Ishikawa (cell line): ENCODE data around the gene PSME2.

ENCODE experiments used
- CEBPB ChIP-seq: IDR thresholded peaks from 2 replicates; pipeline ENCODE4 v1.6.1; 2012
- CREB1 ChIP-seq: IDR thresholded peaks from 2 replicates; pipeline ENCODE4 v1.6.1; 2012; ENCODE audit warnings: low read depth
- EGR1 ChIP-seq: IDR thresholded peaks from 2 replicates; pipeline ENCODE4 v1.6.1; 2012
- EP300 ChIP-seq: IDR thresholded peaks from 2 replicates; pipeline ENCODE4 v1.6.1; 2012; ENCODE audit warnings: borderline replicate concordance
- FOXM1 ChIP-seq: IDR thresholded peaks from 2 replicates; pipeline ENCODE4 v1.6.1; 2012; ENCODE audit warnings: low read depth, borderline replicate concordance
- MAX ChIP-seq: IDR thresholded peaks from 2 replicates; pipeline ENCODE4 v1.6.1; 2012
- NFIC ChIP-seq: IDR thresholded peaks from 2 replicates; pipeline ENCODE4 v1.6.1; 2012
- RAD21 ChIP-seq: IDR thresholded peaks from 2 replicates; pipeline ENCODE4 v1.6.1; 2012; ENCODE audit warnings: low read depth
- REST ChIP-seq: IDR thresholded peaks from 2 replicates; pipeline ENCODE4 v1.6.1; 2012; ENCODE audit warnings: low read depth, mild to moderate bottlenecking
- TAF1 ChIP-seq: IDR thresholded peaks from 2 replicates; pipeline ENCODE4 v1.6.1; 2012; ENCODE audit warnings: low read depth, mild to moderate bottlenecking
- TCF12 ChIP-seq: IDR thresholded peaks from 2 replicates; pipeline ENCODE4 v1.6.1; 2012; ENCODE audit warnings: low read depth
- TEAD4 ChIP-seq: IDR thresholded peaks from 2 replicates; pipeline ENCODE4 v1.6.1; 2012
- USF1 ChIP-seq: IDR thresholded peaks from 2 replicates; pipeline ENCODE4 v1.6.1; 2012
- YY1 ChIP-seq: IDR thresholded peaks from 2 replicates; pipeline ENCODE4 v1.6.1; 2012; ENCODE audit warnings: low read depth
- ZBTB7A ChIP-seq: IDR thresholded peaks from 2 replicates; pipeline ENCODE4 v1.6.1; 2012; ENCODE audit warnings: low read depth

PSME2 gene

GRCh38 chr14:24110060-24110459 lies 36.4 kb downstream of the PSME2 start:
- TF ChIP-seq EGR1 (no peak), YY1 (no peak), TEAD4 (no peak), TAF1 (no peak), REST (no peak), MAX (no peak), NFIC (no peak)

- TF ChIP-seq TCF12 (no peak), EP300 (no peak), TEAD4 (no peak), NFIC (no peak), YY1 (no peak), ZBTB7A (no peak), CEBPB (no peak), TAF1 (no peak), REST (no peak), FOXM1 (no peak), MAX (no peak)
Measured at GRCh38 chr14:24108336-24108874, 38.0 kb downstream of the PSME2 start.

- TF ChIP-seq EGR1 (no peak), USF1 (no peak), CREB1 (no peak), REST (no peak), ZBTB7A (no peak), YY1 (no peak), FOXM1 (no peak), TCF12 (no peak), RAD21 (no peak), MAX (no peak), CEBPB (no peak), TAF1 (no peak), EP300 (no peak), TEAD4 (no peak), NFIC (no peak)
Measured at GRCh38 chr14:24106672-24107271, 39.6 kb downstream of the PSME2 start.

GRCh38 chr14:24103451-24103850 lies 43.0 kb downstream of the PSME2 start:
- no peak for TF ChIP-seq USF1
- no peak for TF ChIP-seq NFIC
- no peak for TF ChIP-seq EGR1
